Stomach (tissue), 4 donors: ENCODE measurements around the gene MS4A15.

ENCODE experiments used
- POLR2AphosphoS5 ChIP-seq, 3 donors: sonication (generic); formaldehyde crosslinking; IDR thresholded peaks; one replicate each; pipeline ENCODE4 v1.6.1; 2016; ENCODE audit warnings: antibody characterized with exemption in 3 of 3
- TF ChIP-seq, protein P1 (sequence below), 7 experiments: fragments of 450-650 bp in 4 of 7; fragments of 200-600 bp in 3 of 7; sonication (generic) in 3 of 7; IDR thresholded peaks; one replicate each; pipeline ENCODE4 v1.5.1; 2016 to 2019; ENCODE audit warnings: antibody characterized with exemption in 7 of 7, control low read depth in 2 of 7, mild to moderate bottlenecking in 1 of 7

DNA sequence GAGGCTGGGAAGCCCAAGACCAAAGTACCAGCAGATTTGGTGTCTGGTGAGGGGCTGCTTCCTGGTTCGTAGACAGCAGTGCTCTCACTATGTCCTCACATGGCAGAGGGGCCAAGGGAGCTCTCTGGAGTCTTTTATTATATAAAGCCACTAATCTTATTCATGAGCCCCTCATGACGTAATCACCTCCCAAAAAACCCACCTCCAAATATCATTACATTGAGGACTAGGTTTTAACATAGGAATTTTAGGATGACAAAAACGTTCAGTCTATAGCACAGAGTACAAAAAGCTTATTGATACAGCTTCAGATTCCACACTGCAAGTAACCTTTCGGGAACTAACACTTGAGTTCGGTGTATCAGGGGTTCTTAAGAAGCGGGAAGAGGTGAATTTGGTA, 36.2 kb upstream of the MS4A15 start:
- no peak for TF ChIP-seq POLR2AphosphoS5 (IDR thresholded peaks at IDR 0.05)
- TF ChIP-seq, protein P1, sequence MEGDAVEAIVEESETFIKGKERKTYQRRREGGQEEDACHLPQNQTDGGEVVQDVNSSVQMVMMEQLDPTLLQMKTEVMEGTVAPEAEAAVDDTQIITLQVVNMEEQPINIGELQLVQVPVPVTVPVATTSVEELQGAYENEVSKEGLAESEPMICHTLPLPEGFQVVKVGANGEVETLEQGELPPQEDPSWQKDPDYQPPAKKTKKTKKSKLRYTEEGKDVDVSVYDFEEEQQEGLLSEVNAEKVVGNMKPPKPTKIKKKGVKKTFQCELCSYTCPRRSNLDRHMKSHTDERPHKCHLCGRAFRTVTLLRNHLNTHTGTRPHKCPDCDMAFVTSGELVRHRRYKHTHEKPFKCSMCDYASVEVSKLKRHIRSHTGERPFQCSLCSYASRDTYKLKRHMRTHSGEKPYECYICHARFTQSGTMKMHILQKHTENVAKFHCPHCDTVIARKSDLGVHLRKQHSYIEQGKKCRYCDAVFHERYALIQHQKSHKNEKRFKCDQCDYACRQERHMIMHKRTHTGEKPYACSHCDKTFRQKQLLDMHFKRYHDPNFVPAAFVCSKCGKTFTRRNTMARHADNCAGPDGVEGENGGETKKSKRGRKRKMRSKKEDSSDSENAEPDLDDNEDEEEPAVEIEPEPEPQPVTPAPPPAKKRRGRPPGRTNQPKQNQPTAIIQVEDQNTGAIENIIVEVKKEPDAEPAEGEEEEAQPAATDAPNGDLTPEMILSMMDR (IDR thresholded peaks at IDR 0.05) = no peak
